Measurements from ENCODE around the gene BMAL2. TPM values are rescaled to one million over a fixed set of nuclear protein-coding genes. Genes with fewer than 3 reads are reported as not detected.

BMAL2 gene
- total and polyA plus RNA-seq, 2 of the 13 experiments (the other 11 are each of a cell fraction or from before 2014, with no cell fraction given): 4.8 to 27.4 TPM

GRCh38 chr12:27345376-27345775 lies 12.7 kb downstream of the BMAL2 start:
- intact Hi-C loops (cut with micrococcal nuclease; ENCODE audit: unreplicated experiment) (no loop called here), in situ Hi-C loops (cut with HindIII; ENCODE audit: extremely low pct_ligation_motif_present, low pct_unique_long_range_greater_than_20kb) (no loop called here)
- Histone ChIP-seq H3K9me3 (ENCODE audit: low read length) (no peaks in the 10 kb centered on the region), H3K9ac (ENCODE audit: insufficient read depth, low read depth, low read length) (no peak overlapping the region), H4K20me1 (ENCODE audit: insufficient read depth, low read length) (no peaks in the 10 kb centered on the region), H3K4me3 (replicated peaks in 1 of 3; ENCODE audit: insufficient read depth in 1 of 3, low read depth in 2 of 3, low read length in 3 of 3) (no peak overlapping the region), H3K4me2 (ENCODE audit: low read depth, low read length) (no peak overlapping the region), H3K36me3 (replicated peaks in 1 of 2; ENCODE audit: control insufficient read depth in 1 of 2, insufficient read depth in 2 of 2, low read length in 2 of 2) (no peaks in the 10 kb centered on the region), H3K27ac (ENCODE audit: extremely low read length, insufficient read depth, low read length) (no peak overlapping the region), H3K79me2 (ENCODE audit: insufficient read depth, low read length) (peaks cover 11% of the 10 kb centered on the region), H3K27me3 (ENCODE audit: control insufficient read depth in 1 of 2, insufficient read depth in 2 of 2, low read length in 2 of 2) (no peaks in the 10 kb centered on the region), H3K4me1 (ENCODE audit: insufficient read depth, low read length) (no peaks in the 10 kb centered on the region), H2AFZ (ENCODE audit: low read length) (no peak overlapping the region)
- ATAC-seq: no peak
- POLR2A ChIA-PET: no interaction called here
- no peak for FAIRE-seq
- no TSS peak for BruUV-seq (replicated peaks)
- whole genome bisulfite sequencing (ENCODE audit: low lambda C conversion rate): 97% methylated on average over 4 of the region's 4 CpGs
- TF ChIP-seq ZNF546 (CRISPR knock-in tag; conservative IDR thresholded peaks at IDR 0.05) (no peak), ZMYM3 (CRISPR knock-in tag; IDR thresholded peaks at IDR 0.05) (no peak), ELF4 (CRISPR knock-in tag; IDR thresholded peaks at IDR 0.05; ENCODE audit: borderline replicate concordance) (no peak), ZNF737 (CRISPR knock-in tag; IDR thresholded peaks at IDR 0.05; ENCODE audit: borderline replicate concordance) (no peak), EP300 (IDR thresholded peaks at IDR 0.05; ENCODE audit: low read depth in 2 of 2, low read length in 2 of 2) (no peak), EP300 (CRISPR knock-in tag; IDR thresholded peaks at IDR 0.05; ENCODE audit: borderline replicate concordance) (no peak)
- TF ChIP-seq, protein P1, sequence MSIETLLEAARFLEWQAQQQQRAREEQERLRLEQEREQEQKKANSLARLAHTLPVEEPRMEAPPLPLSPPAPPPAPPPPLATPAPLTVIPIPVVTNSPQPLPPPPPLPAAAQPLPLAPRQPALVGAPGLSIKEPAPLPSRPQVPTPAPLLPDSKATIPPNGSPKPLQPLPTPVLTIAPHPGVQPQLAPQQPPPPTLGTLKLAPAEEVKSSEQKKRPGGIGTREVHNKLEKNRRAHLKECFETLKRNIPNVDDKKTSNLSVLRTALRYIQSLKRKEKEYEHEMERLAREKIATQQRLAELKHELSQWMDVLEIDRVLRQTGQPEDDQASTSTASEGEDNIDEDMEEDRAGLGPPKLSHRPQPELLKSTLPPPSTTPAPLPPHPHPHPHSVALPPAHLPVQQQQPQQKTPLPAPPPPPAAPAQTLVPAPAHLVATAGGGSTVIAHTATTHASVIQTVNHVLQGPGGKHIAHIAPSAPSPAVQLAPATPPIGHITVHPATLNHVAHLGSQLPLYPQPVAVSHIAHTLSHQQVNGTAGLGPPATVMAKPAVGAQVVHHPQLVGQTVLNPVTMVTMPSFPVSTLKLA (IDR thresholded peaks at IDR 0.05): no peak
- no peak for DNase-seq (ENCODE audit: low spot score)
- CTCF ChIA-PET (ENCODE audit: low intra/inter-chr PET ratio, low total read pairs): no interaction called here

- Histone ChIP-seq H3K36me3 (replicated peaks in 1 of 2; ENCODE audit: control insufficient read depth in 1 of 2, insufficient read depth in 2 of 2, low read length in 2 of 2) (no peaks in the 10 kb centered on the region), H3K4me2 (ENCODE audit: low read depth, low read length) (no peak overlapping the region), H3K4me3 (replicated peaks in 1 of 3; ENCODE audit: insufficient read depth in 1 of 3, low read depth in 2 of 3, low read length in 3 of 3) (no peak overlapping the region), H3K4me1 (ENCODE audit: insufficient read depth, low read length) (no peaks in the 10 kb centered on the region), H3K79me2 (ENCODE audit: insufficient read depth, low read length) (peaks cover 6% of the 10 kb centered on the region), H3K27me3 (ENCODE audit: control insufficient read depth in 1 of 2, insufficient read depth in 2 of 2, low read length in 2 of 2) (no peaks in the 10 kb centered on the region), H3K27ac (ENCODE audit: extremely low read length, insufficient read depth, low read length) (no peak overlapping the region), H3K9ac (ENCODE audit: insufficient read depth, low read depth, low read length) (no peak overlapping the region), H2AFZ (ENCODE audit: low read length) (no peak overlapping the region), H3K9me3 (ENCODE audit: low read length) (no peaks in the 10 kb centered on the region), H4K20me1 (ENCODE audit: insufficient read depth, low read length) (no peaks in the 10 kb centered on the region)
- CTCF ChIA-PET (ENCODE audit: low intra/inter-chr PET ratio, low total read pairs): no interaction called here
- BruUV-seq (replicated peaks): no TSS peak
- WGBS (ENCODE audit: low lambda C conversion rate): 14% methylated on average over 2 of the region's 2 CpGs
- ATAC-seq (no peak), FAIRE-seq (no peak), DNase-seq (ENCODE audit: low spot score) (no peak)
- intact Hi-C loops (cut with micrococcal nuclease; ENCODE audit: unreplicated experiment): no loop called here
- in situ Hi-C loops (cut with HindIII; ENCODE audit: extremely low pct_ligation_motif_present, low pct_unique_long_range_greater_than_20kb): no loop called here
- POLR2A ChIA-PET: no interaction called here
- no peak for TF ChIP-seq THRA (CRISPR knock-in tag; IDR thresholded peaks at IDR 0.05; ENCODE audit: borderline replicate concordance)
These were observed 15.1 kb downstream of the BMAL2 start for GRCh38 chr12:27347779-27348178.
